Measurements from ENCODE around the gene MRPS10. TPM values are rescaled to one million over a fixed set of nuclear protein-coding genes. Genes with fewer than 3 reads are reported as not detected.
A peak's percentile ranks its signal among the peaks of the same experiment; 100 is the strongest.

MRPS10 gene
- total and polyA plus RNA-seq, 7 donors: 27.7 to 41.4 (median 33.0) TPM

DNA sequence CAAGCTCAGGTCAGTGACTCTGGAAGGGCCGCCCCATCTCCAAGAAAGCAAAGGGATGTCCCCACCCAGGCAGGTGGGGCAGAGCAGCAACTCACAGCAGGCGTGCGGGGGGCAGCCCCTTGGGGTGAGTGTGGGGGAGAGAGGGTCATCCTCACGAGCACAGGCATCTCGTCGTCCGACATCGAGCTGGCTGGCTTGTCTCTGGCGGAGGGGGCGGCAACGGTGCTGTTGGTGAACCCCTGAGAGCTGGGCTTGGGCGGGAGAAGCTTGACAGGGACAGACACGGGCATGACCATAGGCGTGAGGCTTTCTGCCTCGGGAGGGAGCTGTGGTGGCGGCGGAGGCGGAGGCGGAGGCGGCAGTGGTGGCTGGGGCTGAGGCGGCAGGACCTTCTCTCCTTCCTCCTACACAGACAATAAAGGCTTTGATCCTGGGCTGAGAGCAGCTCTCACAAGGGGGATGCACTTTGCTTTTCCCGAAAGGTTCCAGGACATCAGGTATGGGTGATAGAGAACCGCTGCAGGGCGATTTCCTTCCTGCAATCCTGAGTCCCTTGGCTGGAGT lies 45.6 kb upstream of the MRPS10 start:
- peaks cover 0 to 16% (median 0%) of the 10 kb centered on the region in 4 donors for H3K36me3 ChIP-seq
- H3K9me3 ChIP-seq: no peaks in the 10 kb centered on the region
- TF ChIP-seq POLR2A (IDR thresholded peaks at IDR 0.05) (no peak), POLR2AphosphoS5 (IDR thresholded peaks at IDR 0.05) (no peak), EP300 (IDR thresholded peaks at IDR 0.05) (no peak)
- TF ChIP-seq, protein P1, sequence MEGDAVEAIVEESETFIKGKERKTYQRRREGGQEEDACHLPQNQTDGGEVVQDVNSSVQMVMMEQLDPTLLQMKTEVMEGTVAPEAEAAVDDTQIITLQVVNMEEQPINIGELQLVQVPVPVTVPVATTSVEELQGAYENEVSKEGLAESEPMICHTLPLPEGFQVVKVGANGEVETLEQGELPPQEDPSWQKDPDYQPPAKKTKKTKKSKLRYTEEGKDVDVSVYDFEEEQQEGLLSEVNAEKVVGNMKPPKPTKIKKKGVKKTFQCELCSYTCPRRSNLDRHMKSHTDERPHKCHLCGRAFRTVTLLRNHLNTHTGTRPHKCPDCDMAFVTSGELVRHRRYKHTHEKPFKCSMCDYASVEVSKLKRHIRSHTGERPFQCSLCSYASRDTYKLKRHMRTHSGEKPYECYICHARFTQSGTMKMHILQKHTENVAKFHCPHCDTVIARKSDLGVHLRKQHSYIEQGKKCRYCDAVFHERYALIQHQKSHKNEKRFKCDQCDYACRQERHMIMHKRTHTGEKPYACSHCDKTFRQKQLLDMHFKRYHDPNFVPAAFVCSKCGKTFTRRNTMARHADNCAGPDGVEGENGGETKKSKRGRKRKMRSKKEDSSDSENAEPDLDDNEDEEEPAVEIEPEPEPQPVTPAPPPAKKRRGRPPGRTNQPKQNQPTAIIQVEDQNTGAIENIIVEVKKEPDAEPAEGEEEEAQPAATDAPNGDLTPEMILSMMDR (IDR thresholded peaks at IDR 0.05): no peak
- H3K4me3 ChIP-seq: no peak overlapping the region
- H3K4me1 ChIP-seq: peaks cover 0 to 24% (median 6%) of the 10 kb centered on the region in 4 donors
- WGBS, 2 donors: 92 to 95% methylated on average over 24 of the region's 24 CpGs
- no peak overlapping the region for H3K27ac ChIP-seq
- no peaks in the 10 kb centered on the region for H3K27me3 ChIP-seq
- no peak for DNase-seq
- intact Hi-C loops (cut with DNase I): loop anchor here (5.0 kb wide), 2 partner anchors 189 to 269 kb away; partner anchors contain the start of gene TRERF1

DNA sequence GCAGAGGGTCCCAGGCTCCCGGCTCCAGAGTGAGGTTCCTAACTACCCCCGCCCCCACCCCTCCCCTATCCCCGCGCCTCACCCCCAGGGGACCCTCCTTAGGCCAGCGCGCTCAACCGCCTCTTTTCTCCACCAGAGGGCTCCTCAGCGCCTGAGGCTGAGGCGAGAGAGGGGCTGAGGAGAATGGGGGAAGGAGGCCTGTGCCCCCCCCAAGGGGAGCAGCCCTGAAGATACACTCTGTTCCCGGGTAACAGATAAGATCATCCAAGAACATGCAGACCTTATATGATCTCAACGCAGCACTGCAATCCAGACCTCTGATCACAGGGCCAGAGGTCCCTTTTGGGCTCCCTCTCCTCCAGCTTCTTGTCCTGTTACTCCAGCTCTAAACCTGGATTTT lies 43.3 kb upstream of the MRPS10 start:
- H3K36me3 ChIP-seq: peaks cover 0 to 30% (median 0%) of the 10 kb centered on the region in 4 donors
- intact Hi-C loops (cut with DNase I): loop anchor here (2.0 to 5.0 kb wide), 3 partner anchors 191 to 286 kb away; partner anchors contain the start of gene TRERF1
- H3K27ac ChIP-seq: peak overlapping the region in 3 of 4 donors; percentile 13 to 41 (median 40)
- TF ChIP-seq, protein P1 (IDR thresholded peaks at IDR 0.05): peak; percentile 22 to 60 (median 34)
- no peak for TF ChIP-seq POLR2A (IDR thresholded peaks at IDR 0.05)
- peak in 1 of 4 donors; percentile 36 for TF ChIP-seq POLR2AphosphoS5 (IDR thresholded peaks at IDR 0.05)
- no peak overlapping the region for H3K4me3 ChIP-seq
- no peaks in the 10 kb centered on the region for H3K27me3 ChIP-seq
- H3K4me1 ChIP-seq: peaks cover 0 to 24% (median 6%) of the 10 kb centered on the region in 4 donors
- 54 to 70% methylated on average over 11 of the region's 11 CpGs for WGBS, 2 donors
- DNase-seq: peak; percentile 70
- H3K9me3 ChIP-seq: no peaks in the 10 kb centered on the region

GRCh38 chr6:42260396-42260888 lies 42.8 kb upstream of the MRPS10 start:
- Histone ChIP-seq H3K9me3 (no peaks in the 10 kb centered on the region), H3K27me3 (no peaks in the 10 kb centered on the region), H3K4me1 (peaks cover 0 to 24% (median 6%) of the 10 kb centered on the region in 4 donors), H3K4me3 (peak overlapping the region in 1 of 4 donors; percentile 11), H3K36me3 (peaks cover 0 to 34% (median 0%) of the 10 kb centered on the region in 4 donors), H3K27ac (peak overlapping the region in 3 of 4 donors; percentile 13 to 41 (median 40))
- 58 to 72% methylated on average over 7 of the region's 7 CpGs for WGBS, 2 donors
- TF ChIP-seq POLR2A (IDR thresholded peaks at IDR 0.05): no peak
- TF ChIP-seq POLR2AphosphoS5 (IDR thresholded peaks at IDR 0.05): no peak
- no peak for TF ChIP-seq EP300 (IDR thresholded peaks at IDR 0.05)
- TF ChIP-seq, protein P1 (IDR thresholded peaks at IDR 0.05): no peak
- DNase-seq: peak; percentile 70
- intact Hi-C loops (cut with DNase I): loop anchor here (2.0 to 5.0 kb wide), 3 partner anchors 192 to 286 kb away; partner anchors contain the start of gene TRERF1

- Histone ChIP-seq H3K36me3 (peaks cover 0 to 39% (median 2%) of the 10 kb centered on the region in 4 donors), H3K4me3 (no peak overlapping the region), H3K9me3 (no peaks in the 10 kb centered on the region), H3K27me3 (no peaks in the 10 kb centered on the region), H3K4me1 (peaks cover 0 to 24% (median 6%) of the 10 kb centered on the region in 4 donors), H3K27ac (peak overlapping the region in 2 of 4 donors; percentile 16 to 40)
- DNase-seq: no peak
- WGBS, 2 donors: 78 to 85% methylated on average over 10 of the region's 10 CpGs
- intact Hi-C loops (cut with DNase I): loop anchor here (2.0 to 5.0 kb wide), 3 partner anchors 192 to 287 kb away; partner anchors contain the start of gene TRERF1
- TF ChIP-seq POLR2AphosphoS5 (IDR thresholded peaks at IDR 0.05) (no peak), POLR2A (IDR thresholded peaks at IDR 0.05) (no peak), EP300 (IDR thresholded peaks at IDR 0.05) (no peak)
- TF ChIP-seq, protein P1 (IDR thresholded peaks at IDR 0.05): no peak
These were observed 42.3 kb upstream of the MRPS10 start for GRCh38 chr6:42259841-42260395.
